ENCODE measurements around the gene OR52E5.

OR52E5 gene

DNA sequence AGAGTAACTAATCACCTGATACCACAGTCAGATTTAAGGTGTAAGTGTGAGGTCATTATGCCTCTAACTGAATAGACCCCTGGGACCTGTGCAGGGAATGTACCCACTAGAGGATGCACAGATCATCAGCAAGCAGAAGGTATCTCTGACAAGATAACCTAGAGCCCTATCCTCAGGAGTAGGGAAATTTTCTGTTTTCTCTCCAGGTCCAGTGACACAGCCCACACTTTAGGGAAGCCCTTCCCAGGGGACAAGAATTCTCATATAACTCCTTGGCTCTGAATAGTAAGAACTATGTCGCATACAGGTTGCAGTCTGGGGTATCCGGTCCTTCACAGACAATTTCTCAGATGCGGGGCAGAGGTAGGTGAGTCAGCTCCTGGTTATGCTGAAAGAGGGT lies at the start of gene OR52E5:
OR52E5 (plus strand) TSS at position 301 of the 400 bp plus-strand sequence. CDS start 7,569 bp downstream, outside the sequence.
- no peak for DNase-seq (ENCODE audit: low spot score)

GRCh38 chr11:5846701-5847100 lies 46.3 kb upstream of the OR52E5 start:
- DNase-seq (ENCODE audit: low spot score): no peak

GRCh38 chr11:5847711-5848110 lies 45.3 kb upstream of the OR52E5 start:
- DNase-seq (ENCODE audit: low spot score): no peak

GRCh38 chr11:5851002-5851401 lies 42.0 kb upstream of the OR52E5 start:
- no peak for DNase-seq (ENCODE audit: low spot score)

GRCh38 chr11:5857590-5857989 lies 35.4 kb upstream of the OR52E5 start, which contains the start of gene OR52E8:
Gene OR52E8 (minus strand): TSS chr11:5857690. CDS start chr11:5857690, 0 bp downstream.
- DNase-seq (ENCODE audit: low spot score): no peak

DNA sequence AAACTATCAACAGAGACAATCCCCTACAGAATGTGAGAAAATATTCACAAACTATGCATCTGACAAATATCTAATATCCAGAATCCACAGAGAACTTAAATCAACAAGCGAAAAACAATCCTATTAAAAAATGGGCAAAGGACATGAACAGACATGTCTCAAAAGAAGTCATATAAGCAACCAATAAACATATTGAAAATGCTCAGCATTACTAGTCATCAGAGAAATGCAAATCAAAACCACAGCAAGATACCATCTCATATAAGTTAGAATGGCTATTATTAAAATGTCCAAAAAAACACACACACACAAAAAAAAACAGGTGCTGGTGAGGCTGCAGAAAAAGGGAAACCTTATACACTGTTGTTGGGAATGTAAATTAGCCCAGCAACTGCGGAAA lies 27.2 kb upstream of the OR52E5 start:
- DNase-seq (ENCODE audit: low spot score): no peak

DNA sequence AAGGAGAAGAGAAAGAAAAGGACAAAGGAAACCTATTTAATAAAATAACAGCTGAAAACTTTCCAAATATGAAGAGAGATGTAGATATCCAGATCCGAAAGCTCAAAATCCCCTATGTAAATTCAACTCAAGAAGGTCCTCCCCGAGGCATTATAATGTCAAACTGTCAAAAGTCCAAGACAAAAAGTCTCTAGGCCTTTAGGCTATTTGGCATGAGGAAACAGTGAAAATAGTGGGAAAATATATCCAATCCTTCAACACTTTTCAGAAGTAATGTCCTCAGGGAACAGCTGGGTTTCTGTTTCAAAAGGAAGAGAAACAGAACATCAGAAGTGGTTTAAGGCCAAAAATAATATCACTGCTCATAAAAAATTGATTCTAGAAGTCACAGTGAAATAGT lies 14.4 kb upstream of the OR52E5 start:
- no peak for DNase-seq (ENCODE audit: low spot score)

DNA sequence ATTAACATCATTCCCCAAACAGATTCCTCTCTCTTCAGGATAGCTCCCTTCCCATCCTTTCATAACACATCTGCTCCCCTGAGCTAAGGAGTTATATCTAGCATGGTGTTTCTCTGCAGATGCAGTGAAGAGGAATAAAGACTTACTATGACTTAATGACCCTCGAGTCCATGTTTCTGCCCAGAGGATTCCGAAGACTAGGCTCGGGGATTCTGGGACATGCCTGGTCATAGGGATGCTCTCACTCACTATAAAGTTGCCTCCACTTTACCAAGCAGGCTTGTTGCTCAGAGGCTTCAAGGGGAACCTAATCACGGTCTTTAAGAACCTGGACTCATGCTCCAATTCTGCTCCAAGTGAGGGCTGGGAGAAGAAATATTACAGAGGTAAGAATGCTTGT lies 12.7 kb upstream of the OR52E5 start, which contains the start of gene OR52E4:
OR52E4 (plus strand) TSS at position 301 of the 400 bp plus-strand sequence. CDS start 3,664 bp downstream, outside the sequence.
- DNase-seq (ENCODE audit: low spot score): no peak

- DNase-seq (ENCODE audit: low spot score): no peak
These were observed 11.3 kb upstream of the OR52E5 start for GRCh38 chr11:5881756-5882155.

- no peak for DNase-seq (ENCODE audit: low spot score)
These were observed 5.8 kb upstream of the OR52E5 start for GRCh38 chr11:5887172-5887571.

DNA sequence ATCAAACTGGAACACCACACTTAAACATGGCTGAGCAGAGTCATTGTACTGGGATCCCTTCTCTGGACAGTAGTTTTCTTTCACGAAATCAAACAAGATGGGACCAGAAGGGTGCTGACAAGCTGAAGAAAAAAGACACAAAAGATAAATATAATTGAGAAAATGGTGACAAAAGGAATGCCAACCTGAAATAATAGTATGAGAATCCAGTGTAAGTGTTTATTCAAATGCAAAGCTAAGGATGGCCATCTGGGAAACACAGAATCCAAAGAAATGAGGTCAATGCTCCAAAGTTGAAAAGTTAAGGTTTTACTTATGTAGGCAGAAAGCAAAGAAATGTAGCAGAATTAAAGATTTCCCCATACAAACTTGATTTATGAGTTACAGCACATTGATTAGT lies 5.3 kb upstream of the OR52E5 start:
- no peak for DNase-seq (ENCODE audit: low spot score)

GRCh38 chr11:5891216-5891800 lies 1.7 kb upstream of the OR52E5 start:
- no peak for DNase-seq (ENCODE audit: low spot score)

DNA sequence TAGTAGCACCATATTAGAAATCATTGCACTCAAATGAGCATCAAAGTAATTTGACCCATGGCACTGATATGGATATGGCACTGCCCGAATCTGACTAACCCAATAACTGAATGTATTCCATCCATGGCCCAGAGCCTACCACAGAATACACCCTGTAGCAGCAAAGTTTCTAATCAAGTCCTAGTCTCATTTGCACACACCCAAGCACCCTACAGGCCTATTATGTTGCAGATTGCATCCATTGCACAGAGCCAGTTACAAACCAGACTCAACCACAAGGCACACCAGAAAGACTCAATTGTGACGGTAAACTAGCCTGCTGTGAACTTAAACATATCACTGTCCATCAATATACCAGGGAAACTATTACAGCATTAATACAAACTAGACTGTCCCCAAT lies 6.5 kb downstream of the OR52E5 start:
- DNase-seq (ENCODE audit: low spot score): no peak

DNA sequence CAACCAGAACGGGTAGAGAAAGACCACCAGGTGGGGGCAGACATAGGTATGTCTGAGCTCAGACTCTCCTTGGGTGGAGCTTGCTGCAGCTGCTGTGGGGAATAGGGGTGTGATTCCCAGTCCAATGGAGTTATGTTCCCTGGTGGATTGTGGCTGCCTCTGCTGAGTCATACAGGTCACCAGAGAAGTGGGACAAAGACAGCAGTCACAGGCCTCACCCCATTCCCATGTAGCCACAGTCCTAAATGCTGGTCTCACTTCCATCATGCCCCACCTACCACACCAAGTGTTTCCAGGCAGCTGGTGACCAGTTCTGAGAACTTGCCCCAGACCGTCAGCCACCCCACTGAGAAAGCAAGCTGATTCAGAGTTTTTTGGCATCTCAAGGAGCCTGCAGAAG lies 17.5 kb downstream of the OR52E5 start:
- no peak for DNase-seq (ENCODE audit: low spot score)

DNA sequence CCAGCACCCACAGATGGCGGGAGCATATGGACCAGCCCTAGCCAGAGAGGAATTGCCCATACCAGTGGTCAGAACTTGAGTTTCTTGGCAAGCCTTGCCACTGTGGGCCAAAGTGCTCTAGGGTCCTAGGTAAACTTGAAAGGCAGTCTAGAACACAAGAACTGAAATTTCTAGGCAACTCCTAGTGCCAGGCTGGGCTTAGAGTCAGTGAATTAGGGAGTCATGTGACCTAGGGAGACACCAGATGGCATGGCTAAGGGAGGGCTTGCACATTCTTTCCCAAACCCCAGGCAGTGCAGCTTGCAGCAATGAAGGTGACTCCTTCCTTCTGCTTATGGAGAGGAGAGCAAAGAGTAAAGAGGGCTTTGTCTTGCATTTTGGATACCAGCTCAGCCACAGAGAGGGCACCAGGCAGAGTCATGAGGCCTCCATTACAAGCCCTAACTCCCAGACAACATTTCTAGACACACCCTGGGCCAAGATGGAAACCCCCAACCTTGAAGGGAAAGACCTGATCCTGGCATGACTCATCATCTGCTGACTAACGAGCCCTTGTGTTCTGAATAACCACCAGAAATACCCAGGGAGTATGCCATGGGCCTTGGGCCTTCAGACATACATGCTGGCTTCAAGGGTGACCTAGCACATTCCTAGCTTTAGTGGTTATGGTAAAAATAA lies 29.9 kb downstream of the OR52E5 start:
- DNase-seq (ENCODE audit: low spot score): no peak

DNA sequence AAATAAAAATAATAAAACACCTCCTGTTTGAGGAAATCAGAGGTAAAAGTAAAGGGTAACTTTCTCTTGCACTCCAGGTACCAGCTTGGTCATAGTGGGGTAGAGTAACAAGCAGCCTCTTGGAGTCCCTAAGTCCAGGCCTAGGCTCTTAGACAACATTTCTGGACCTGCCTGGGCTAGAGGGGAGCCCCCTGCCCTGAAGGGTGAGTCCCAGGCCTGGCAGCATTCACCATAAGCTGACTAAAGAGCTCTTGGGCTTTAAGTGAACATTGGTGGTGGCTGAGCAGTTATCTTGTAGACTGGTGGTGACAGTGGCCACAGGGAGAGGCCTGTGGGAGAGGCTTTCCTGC lies 30.4 kb downstream of the OR52E5 start:
- DNase-seq (ENCODE audit: low spot score): no peak

GRCh38 chr11:5923794-5924193 lies 30.8 kb downstream of the OR52E5 start:
- no peak for DNase-seq (ENCODE audit: low spot score)

DNA sequence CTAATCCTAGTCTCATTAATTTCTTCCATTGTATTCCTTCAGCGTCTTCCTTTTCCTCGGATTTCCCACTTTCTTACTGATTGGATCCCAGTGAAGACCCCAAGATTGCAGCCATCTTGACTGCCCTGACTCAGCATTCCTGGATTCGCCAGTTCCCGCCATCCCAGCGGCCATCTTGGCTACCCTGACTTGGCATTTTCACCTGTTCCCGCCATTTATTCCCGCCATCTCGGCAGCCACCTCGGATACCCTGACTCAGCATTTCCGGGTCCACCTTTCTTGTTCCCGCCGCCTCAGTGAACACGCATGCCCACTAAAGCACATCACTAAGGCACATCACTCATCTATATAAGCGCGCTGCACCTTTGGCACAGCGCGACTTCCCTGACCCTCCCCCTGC lies 35.3 kb downstream of the OR52E5 start:
- DNase-seq (ENCODE audit: low spot score): no peak

DNA sequence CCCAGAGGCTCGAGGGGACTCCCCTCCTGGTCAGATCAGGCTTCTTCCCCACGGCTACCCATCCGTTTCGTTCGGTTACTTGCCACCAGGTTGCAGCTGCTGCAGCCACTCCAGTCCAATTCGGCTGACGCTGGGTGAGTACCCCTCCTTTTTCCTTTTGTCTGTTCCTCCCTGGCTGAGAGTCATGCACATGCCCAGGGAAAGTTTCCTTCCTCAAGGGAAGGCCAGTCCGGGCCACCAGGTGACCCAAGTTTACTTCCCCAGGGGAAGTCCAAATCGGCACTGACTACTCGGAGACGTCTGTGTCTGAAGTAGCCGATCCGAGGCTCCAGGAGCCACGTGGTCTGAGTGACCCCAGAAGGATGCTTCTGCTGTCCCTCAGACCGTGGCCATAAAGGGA lies 35.8 kb downstream of the OR52E5 start:
- DNase-seq (ENCODE audit: low spot score): no peak

GRCh38 chr11:5929571-5930368 lies 36.8 kb downstream of the OR52E5 start:
- DNase-seq (ENCODE audit: low spot score): no peak

- no peak for DNase-seq (ENCODE audit: low spot score)
These were observed 37.6 kb downstream of the OR52E5 start for GRCh38 chr11:5930614-5931013.

DNA sequence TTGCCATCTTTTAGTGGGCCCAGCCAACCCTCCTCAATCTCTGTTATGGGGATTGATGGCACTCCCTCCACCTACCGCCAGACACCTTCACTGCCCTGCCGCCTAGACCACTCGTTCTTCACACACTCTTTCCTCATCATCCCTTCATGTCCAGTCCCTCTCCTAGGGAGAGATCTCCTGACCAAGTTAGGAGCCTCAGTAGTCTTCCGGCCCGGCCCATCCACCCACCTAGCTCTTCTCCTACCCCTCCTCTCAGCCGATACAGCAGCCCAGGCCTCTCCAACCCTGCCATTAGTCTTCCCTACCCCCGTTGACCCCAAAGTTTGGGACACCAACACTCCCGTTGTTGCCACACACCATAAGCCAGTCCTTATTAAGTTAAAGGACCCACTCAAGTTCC lies 38.1 kb downstream of the OR52E5 start:
- no peak for DNase-seq (ENCODE audit: low spot score)

GRCh38 chr11:5932671-5933070 lies 39.7 kb downstream of the OR52E5 start:
- no peak for DNase-seq (ENCODE audit: low spot score)

Data from hepatic stellate cell (primary cell).